Measurements from ENCODE around the gene CEP112.
"Not testable (repeated sequence)": the region's sequence is repeated elsewhere in the genome, so short reads cannot be mapped to it uniquely, and the experiment has no call there.

The CEP112 gene

GRCh38 chr17:65786479-65786878, 405.5 kb downstream of the CEP112 start:
- no peak for DNase-seq (ENCODE audit: low read depth, low spot score)

DNA sequence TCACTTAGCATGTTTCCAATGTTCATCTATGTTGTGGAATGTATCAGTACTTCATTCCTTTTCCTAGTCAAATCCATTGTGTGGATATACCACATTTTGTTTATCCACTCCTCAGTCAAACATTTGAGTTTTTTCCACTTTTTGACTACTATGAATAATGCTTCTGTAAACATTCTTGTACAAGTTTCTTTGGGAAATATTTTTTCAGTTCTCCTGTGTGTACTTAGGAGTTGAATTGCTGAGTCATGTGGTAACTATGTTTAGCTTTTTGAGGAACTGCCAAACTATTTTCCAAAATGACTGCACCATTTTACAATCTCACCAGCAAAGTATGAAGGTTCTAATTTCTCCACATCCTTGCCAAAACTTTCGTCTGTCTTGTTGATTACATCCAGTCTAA, 406.8 kb downstream of the CEP112 start:
- DNase-seq (ENCODE audit: low read depth, low spot score) = peak; percentile 91

- peak; percentile 91 for DNase-seq (ENCODE audit: low read depth, low spot score)
Observed at GRCh38 chr17:65783845-65784334, 408.0 kb downstream of the CEP112 start.

- not testable (repeated sequence) for DNase-seq (ENCODE audit: low read depth, low spot score)
Observed at GRCh38 chr17:65782104-65782706, 409.7 kb downstream of the CEP112 start.

DNA sequence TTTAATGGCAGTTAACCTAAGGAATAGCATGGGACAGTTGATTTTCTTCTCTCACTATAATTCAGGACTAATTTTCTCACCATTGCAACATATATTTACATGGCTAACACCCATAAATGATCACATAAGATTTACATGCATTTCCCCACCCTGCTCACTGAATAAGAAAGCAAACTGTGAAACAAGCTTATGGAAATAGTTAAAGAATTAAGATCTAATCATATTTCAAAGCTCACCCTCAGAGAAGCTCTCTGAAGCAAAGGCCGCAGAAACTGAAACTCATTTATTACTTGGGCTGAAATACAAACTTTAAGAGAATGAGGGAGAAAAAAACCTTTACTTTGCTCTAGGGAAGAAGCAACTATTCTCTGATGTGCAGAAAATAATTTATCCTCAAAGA, 411.8 kb downstream of the CEP112 start:
- no peak for DNase-seq (ENCODE audit: low read depth, low spot score)

DNA sequence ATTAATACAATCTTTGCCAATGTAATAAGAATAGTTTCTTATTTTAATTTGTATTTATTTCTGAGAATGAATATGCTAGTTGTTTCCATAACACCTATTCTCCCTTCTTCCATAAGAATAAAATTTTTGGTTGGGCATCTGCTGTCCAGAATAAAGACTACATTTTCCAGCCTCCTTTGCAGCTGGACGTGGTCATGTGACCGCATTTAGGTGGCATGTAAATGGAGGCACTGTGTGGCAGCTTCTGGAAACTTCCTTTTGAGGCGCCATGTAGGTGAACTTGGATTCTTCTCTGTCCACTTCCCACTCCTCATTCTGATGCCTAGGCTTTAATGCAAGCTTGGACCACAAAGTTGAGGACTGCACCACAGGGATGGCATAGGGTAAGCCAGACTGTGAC, 415.0 kb downstream of the CEP112 start:
- no peak for DNase-seq (ENCODE audit: low read depth, low spot score)

GRCh38 chr17:65774787-65775186, 417.1 kb downstream of the CEP112 start:
- DNase-seq (ENCODE audit: low read depth, low spot score) = no peak

GRCh38 chr17:65772989-65773388, 418.9 kb downstream of the CEP112 start:
- no peak for DNase-seq (ENCODE audit: low read depth, low spot score)

- no peak for DNase-seq (ENCODE audit: low read depth, low spot score)
Observed at GRCh38 chr17:65771704-65772103, 420.2 kb downstream of the CEP112 start.

GRCh38 chr17:65763786-65764185, 428.1 kb downstream of the CEP112 start:
- DNase-seq (ENCODE audit: low read depth, low spot score) = no peak

- DNase-seq (ENCODE audit: low read depth, low spot score) = no peak
Observed at GRCh38 chr17:65762973-65763372, 429.0 kb downstream of the CEP112 start.

GRCh38 chr17:65759532-65759931, 432.4 kb downstream of the CEP112 start:
- DNase-seq (ENCODE audit: low read depth, low spot score) = no peak

GRCh38 chr17:65756760-65757159, 435.2 kb downstream of the CEP112 start:
- DNase-seq (ENCODE audit: low read depth, low spot score) = no peak

DNA sequence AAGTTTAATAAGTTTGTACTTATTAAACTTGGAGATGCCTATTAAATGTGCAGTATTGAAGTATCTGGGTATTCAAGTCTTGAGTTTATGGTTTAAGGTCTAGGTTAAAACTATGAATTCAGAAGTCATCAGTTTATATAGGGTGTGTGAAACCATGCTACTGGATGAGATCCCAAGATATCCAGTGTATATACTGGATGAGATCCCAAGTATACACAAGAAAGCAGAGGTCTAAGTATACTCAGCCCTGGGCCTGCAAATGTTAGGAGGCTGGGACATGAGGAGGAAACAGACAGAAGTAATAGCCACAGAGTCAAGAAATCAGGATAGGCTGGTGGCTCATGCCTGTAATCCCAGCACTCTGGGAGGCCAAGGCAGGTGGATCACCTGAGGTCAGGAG, 436.1 kb downstream of the CEP112 start:
- no peak for DNase-seq (ENCODE audit: low read depth, low spot score)

- no peak for DNase-seq (ENCODE audit: low read depth, low spot score)
Observed at GRCh38 chr17:65754630-65755029, 437.3 kb downstream of the CEP112 start.

DNA sequence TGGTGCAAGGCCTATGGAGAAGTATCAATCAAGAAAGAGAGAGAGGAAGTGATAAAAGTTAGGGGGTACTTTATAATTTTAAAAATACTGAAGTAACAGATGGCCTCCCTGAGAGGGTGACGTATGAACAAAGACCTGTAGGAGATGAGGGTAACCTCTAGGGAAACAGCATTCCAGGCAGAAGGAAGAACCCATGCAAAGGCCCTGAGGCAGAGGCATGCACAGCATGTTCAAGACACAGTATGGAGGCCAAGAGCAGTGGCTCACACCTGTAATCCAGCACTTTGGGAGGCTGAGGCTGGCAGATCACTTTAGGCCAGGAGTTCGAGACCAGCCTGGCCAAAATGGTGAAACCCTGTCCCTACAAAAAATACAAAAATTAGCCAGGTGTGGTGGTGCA, 437.9 kb downstream of the CEP112 start:
- DNase-seq (ENCODE audit: low read depth, low spot score) = no peak

DNA sequence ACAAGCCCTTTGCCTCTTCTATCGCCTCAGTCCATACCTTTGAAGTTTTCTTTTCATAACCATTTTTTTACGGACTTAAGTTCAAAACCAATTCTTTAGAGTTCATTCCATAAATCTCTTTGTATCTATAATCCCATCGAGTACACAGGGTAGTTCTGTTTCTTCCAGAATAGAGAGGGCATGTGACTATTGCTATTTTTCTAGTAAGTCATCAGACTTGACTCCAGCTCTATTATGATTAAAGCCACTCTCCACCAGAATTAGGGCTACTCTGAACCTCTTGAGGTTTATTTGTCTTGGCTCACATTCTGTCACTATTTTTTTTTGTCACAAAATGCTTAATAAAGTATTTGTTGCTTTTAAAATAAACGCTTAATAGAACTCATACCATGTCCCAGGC, 438.6 kb downstream of the CEP112 start:
- no peak for DNase-seq (ENCODE audit: low read depth, low spot score)

DNA sequence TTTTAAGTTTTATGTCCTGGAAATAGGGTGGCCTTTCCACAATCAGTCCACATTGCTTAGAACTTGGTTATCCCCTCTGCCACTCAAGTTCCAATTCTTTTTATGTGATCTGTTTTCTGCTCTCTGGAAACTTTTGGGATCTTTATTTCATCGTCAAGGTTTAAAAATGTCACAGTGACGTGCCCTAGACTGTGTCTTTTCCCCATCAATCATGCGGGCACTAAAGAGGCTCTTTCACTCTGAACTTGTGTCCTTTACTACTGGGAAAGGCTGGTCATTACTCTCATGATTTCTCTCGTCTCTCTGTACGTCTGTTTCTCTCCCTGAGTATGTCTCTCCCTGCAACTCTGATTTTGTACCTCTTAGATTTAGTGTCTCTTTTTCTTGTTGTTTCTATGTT, 440.7 kb downstream of the CEP112 start:
- no peak for DNase-seq (ENCODE audit: low read depth, low spot score)

DNA sequence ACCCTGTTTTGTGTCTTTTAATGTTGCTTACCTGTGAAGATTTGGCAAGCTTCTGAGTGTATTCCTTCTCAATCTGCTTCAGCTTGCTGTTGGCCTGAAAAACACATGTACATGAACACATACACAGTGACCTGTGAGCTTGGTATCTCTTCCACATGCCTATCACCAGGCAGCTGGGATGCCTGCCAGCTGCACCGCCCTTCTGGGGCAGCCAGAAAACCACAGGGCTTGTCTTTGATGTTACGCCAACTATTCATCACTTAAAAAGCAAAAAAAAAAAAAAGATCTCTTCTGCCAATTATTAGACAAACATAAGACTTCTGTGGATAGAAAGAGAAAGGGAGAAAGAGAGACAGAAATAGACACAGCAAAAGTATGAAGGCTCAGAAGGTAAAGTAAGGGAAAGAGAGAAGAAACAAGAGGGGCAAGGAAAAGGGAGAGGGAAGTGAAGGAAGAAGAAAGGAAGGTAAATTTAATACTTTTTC, 441.3 kb downstream of the CEP112 start:
- DNase-seq (ENCODE audit: low read depth, low spot score) = peak; percentile 97

- no peak for DNase-seq (ENCODE audit: low read depth, low spot score)
Observed at GRCh38 chr17:65750166-65750565, 441.8 kb downstream of the CEP112 start.

DNA sequence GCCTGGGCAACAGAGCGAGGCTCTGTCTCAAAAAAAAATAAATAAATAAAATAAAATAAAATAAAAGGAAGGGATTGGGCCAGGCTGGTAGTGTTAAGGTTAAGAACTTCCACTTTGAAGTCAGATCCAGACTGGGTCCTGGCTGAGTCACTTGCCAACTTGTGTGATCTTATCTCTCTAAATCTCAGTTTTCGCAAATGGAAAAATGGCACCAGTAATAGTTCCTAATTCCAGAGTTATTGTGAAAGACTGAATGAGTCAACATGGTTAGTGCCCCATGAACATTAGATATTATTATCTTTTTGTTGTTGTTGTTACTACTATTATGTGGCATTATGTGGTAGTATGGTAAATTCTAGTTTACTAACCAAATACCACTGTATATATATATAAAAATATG, 442.5 kb downstream of the CEP112 start:
- no peak for DNase-seq (ENCODE audit: low read depth, low spot score)

- no peak for DNase-seq (ENCODE audit: low read depth, low spot score)
Observed at GRCh38 chr17:65745241-65745640, 446.7 kb downstream of the CEP112 start.

DNA sequence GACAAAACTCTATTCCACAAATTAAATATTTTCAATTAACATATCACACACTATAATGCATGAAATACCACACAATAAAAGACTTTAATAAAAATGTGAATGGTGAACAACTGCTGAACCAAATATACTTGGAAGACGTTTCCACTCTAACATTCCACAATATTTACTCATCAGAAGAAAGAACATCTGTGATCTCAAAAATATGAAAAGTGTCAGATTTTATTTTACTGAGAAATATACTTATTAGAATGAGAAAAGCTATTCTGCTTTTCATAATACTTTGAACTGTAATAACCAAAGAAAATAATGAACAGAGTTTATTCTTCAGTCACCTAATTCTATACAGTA, 448.7 kb downstream of the CEP112 start:
- no peak for DNase-seq (ENCODE audit: low read depth, low spot score)
